ENCODE results near the gene ZNHIT1.

ZNHIT1 gene

DNA sequence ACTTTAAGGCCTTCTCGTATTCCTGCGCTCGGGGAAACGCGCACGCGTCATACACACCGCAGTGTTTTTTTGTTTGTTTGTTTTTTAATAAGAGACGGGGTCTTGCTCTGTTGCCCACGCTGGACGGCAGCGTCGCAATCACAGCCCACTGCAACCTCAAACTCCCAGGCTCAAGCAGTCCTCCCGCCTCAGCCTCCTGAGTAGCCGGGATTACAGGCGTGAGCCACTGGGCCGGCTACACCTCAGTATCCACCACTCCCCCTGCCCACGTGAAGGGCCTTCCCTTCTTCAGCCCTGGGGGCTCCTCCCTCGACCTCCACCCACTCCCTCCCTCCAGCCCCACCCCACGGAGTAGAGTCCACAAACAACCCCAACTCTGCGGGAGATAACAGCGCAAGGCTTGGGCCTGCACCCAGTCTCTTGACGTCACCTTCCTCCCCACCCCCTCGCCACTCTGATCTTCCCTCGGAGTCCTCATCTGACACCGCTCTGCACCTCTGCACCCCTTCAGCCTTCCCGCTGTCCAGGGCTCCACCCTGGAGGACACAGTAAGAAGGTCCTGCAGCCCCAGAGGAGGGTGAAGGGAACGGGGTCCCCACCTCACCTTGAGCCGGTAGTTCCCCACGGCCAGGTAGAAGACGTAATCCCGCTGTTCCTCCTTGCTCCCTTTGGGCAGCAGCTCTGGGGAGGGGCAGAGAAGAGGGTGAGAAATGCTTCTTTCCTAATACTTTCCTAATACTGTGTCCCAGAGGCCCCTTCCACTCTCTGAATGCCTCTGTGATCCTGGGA is 22.5 kb downstream of the ZNHIT1 start:
- in situ Hi-C loops (cut with MboI; ENCODE audit: low sequenced_read_pairs, unreplicated experiment), result no loop called here
- TF ChIP-seq, protein P1, sequence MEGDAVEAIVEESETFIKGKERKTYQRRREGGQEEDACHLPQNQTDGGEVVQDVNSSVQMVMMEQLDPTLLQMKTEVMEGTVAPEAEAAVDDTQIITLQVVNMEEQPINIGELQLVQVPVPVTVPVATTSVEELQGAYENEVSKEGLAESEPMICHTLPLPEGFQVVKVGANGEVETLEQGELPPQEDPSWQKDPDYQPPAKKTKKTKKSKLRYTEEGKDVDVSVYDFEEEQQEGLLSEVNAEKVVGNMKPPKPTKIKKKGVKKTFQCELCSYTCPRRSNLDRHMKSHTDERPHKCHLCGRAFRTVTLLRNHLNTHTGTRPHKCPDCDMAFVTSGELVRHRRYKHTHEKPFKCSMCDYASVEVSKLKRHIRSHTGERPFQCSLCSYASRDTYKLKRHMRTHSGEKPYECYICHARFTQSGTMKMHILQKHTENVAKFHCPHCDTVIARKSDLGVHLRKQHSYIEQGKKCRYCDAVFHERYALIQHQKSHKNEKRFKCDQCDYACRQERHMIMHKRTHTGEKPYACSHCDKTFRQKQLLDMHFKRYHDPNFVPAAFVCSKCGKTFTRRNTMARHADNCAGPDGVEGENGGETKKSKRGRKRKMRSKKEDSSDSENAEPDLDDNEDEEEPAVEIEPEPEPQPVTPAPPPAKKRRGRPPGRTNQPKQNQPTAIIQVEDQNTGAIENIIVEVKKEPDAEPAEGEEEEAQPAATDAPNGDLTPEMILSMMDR (IDR thresholded peaks at IDR 0.05; ENCODE audit: borderline replicate concordance, control extremely low read depth, extremely low read depth, insufficient read depth, missing control alignments), result no peak
- no peak for DNase-seq (ENCODE audit: low spot score)

DNA sequence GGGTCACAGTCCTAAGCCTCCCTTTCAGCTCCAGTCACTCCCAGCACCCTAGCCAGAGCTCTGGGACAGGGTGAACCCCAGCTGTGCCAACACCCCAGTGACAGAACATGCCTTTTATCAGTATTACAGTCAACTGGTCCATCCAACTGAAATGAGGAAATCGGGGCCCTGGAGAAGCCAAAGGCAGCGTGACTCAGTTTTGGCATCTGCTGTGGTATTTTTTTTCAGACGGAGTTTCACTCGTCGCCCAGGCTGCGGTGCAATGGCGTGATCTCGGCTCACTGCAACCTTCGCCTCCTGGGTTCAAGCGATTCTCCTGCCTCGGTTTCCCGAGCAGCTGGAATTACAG is 23.0 kb downstream of the ZNHIT1 start:
- TF ChIP-seq, protein P1 (IDR thresholded peaks at IDR 0.05; ENCODE audit: borderline replicate concordance, control extremely low read depth, extremely low read depth, insufficient read depth, missing control alignments), result no peak
- DNase-seq (ENCODE audit: low spot score), result no peak
- in situ Hi-C loops (cut with MboI; ENCODE audit: low sequenced_read_pairs, unreplicated experiment), result no loop called here

DNA sequence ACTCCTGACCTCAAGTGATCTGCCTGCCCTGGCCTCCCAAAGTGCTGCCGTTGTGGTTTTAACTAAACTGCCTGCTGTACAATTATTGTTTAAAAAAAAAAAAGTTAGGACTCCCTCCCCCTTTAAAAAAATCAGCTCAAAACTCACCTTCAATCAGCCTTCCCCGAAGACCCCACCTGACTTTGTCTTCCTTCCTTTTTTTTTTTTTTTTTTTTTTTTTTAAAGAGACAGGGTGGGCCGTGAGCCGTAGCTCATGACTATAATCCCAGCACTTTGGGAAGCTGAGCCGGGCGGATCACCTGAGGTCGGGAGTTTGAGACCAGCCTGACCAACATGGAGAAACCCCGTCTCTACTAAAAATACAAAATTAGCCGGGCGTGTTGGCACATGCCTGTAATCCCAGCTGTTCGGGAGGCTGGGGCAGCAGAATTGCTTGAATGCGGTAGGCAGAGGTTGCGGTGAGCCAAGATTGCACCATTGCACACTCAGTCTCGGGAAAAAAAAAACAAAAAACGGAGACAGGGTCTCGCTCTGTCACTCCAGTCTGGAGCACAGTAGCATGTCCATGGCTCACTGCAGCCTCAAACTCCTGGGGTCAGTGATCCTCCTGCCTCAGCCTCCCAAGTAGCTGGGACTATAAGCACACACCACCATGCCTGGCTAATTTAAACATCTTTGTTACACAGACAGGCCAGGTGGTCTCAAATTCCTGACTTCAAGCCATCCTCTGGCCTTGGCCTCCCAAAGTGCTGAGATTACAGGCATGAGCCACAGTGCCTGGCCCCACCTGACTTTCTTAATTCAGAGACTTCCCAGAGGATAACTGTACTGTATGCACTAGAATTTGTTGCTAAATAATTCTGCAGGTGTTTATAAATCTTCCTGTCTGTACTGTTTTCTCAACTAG is 23.7 kb downstream of the ZNHIT1 start:
- in situ Hi-C loops (cut with MboI; ENCODE audit: low sequenced_read_pairs, unreplicated experiment), result no loop called here
- DNase-seq (ENCODE audit: low spot score), result no peak

DNA sequence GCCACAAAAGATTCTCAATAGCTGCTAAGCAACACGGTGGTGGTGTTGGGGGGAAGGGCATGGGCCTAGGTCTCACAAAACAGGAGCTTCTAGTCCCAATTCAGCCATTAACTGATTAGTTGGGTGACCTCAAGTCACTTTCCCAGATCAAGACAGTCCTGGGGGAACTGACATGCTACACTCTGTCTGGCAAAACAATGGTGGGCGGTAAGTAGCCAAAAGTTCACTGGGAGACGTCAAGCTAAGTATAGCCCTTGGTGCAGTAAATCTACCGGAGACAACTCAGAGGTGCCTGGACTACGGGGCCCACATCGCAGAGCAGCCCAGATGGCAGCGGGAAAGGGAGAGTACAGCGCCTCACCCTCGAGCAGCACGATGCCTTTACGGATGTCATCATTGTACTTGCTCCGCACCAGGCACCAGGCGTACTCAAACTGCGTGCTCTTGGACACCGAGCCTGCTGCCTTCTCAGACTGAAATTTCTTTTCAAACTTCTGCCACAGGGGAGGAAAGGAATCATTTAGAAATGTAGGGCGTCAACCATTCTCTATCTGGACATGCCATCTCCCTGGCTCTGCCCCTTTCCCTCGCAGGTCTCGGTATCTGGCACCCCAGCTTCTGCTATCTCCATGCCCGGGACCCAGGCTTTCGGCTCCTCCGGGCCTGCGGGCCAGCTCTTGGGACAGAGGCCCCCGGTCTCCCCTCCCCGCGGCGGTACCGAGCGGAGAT is 25.8 kb downstream of the ZNHIT1 start:
- in situ Hi-C loops (cut with MboI; ENCODE audit: low sequenced_read_pairs, unreplicated experiment), result no loop called here
- TF ChIP-seq, protein P1 (IDR thresholded peaks at IDR 0.05; ENCODE audit: borderline replicate concordance, control extremely low read depth, extremely low read depth, insufficient read depth, missing control alignments), result no peak
- DNase-seq (ENCODE audit: low spot score), result peak; percentile 18

More for the DNA sequence above, 23.7 kb downstream of the ZNHIT1 start:
- TF ChIP-seq, protein P1 (IDR thresholded peaks at IDR 0.05; ENCODE audit: borderline replicate concordance, control extremely low read depth, extremely low read depth, insufficient read depth, missing control alignments), result no peak

DNA sequence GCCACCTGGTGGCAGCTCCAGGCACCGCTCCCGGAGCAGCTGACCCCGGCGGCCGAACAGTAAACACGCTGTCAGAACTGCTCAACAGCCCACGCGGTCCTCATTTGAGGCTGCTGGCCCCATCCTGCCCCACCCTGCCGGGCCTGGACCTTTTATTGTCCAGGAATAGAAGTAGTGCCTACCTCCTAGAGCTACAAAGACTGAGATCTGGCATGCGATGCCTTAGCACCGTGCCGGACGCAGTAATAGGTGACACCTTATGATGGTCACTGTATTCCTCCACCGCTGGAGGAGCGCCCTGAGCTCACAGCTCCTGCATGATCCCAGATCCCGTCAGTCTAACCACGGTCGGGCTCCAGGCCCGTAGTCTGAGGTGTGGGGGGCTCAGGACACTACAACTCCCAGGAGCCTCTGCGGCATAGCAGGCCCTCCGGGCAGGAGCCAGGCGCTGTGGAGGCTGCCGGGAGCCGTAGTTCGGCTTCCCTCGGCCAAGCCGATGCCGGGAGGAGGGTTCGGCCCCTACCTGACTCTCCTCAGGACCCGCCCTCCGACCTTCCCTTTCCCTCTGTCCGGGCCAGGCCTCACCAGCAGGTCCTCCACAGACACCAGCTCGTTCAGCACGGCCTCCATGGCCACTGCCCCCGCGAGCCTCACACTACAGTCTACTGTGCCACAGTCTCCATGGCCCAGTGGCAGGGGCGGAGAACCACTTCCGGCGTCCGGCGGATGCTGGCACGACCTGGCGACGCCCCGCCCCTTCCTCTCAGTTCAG is 26.6 kb downstream of the ZNHIT1 start, which contains the start of gene FIS1:
Gene FIS1, minus strand, starts transcription at position 707 of the 772 bp plus-strand sequence. Its CDS starts 77 bp downstream, at position 630.
- TF ChIP-seq, protein P1 (IDR thresholded peaks at IDR 0.05; ENCODE audit: borderline replicate concordance, control extremely low read depth, extremely low read depth, insufficient read depth, missing control alignments), result peak; percentile 96
- in situ Hi-C loops (cut with MboI; ENCODE audit: low sequenced_read_pairs, unreplicated experiment), result no loop called here

More for the DNA sequence above, 26.6 kb downstream of the ZNHIT1 start, which contains the start of gene FIS1:
- peak; percentile 94 for DNase-seq (ENCODE audit: low spot score)
